Ovary (tissue), 3 donors: Measurements from ENCODE around the gene RALGPS1.

Source experiments
- CTCF ChIP-seq, 3 donors: fragments of 450-650 bp in 2 of 3; fragments of 200-600 bp in 1 of 3; IDR thresholded peaks; one replicate each; pipeline versions ENCODE4 v1.5.1 to v1.8.0; 2016 to 2022; ENCODE audit warnings: antibody characterized with exemption in 3 of 3, mild to moderate bottlenecking in 1 of 3
- EP300 ChIP-seq: sonication (generic); formaldehyde crosslinking; IDR thresholded peaks from one replicate; pipeline ENCODE4 v1.6.1; 2017; ENCODE audit warnings: antibody characterized with exemption
- POLR2A ChIP-seq: fragments of 450-650 bp; IDR thresholded peaks from one replicate; pipeline ENCODE4 v1.6.1; 2017; ENCODE audit warnings: antibody characterized with exemption, mild to moderate bottlenecking, moderate library complexity
- donor health status: DM: no; HTN: no; CAD: no.

GRCh38 chr9:127119320-127119709 is 204.7 kb downstream of the RALGPS1 start:
- TF ChIP-seq CTCF (IDR thresholded peaks at IDR 0.05) = no peak
- no peak for TF ChIP-seq POLR2A
- no peak for TF ChIP-seq EP300
